ENCODE measurements around the gene MAN2B1.
"Not testable (repeated sequence)": the region's sequence is repeated elsewhere in the genome, so short reads cannot be mapped to it uniquely, and the experiment has no call there.

The MAN2B1 gene

DNA sequence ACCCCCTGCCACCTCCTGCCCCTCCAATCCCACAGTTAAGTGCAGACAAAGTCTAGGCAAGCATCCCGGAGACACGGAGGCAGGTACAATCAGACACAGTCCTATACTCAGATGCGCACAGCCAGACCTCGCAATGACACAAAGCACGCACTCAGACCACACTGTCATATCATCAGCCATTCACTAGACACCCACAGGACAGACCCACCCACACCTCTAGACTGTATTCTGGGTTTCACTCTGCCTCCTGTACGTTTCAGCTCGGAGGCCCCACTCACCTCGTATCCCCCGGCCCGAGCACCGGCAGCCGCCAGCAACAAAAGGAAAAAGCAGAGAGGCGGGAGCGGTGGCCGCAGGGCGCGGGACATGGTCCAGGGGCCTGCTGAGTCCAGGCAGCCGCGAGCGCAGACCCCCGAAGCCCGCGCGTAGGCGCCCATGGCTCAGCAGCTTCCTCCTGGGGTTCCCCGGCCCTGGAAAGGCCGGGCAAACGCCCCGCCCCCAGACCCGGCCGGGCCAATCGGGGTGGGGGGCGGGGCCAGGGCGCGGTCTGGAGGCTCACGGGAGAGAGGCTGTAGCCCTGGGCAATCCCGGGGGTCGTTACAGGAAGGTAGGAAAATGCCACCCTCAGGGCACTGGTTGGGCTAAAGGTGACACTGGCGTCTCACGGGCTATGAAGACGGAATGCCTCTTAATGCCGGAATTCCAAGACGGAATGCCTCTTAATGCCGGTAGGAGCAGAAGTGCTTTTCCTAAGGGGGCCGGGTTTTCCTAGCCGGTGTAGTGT lies at the start of gene MAN2B1, which contains the start of gene WDR83:
Gene MAN2B1, minus strand, starts transcription at position 478 of the 784 bp plus-strand sequence. Its CDS starts 41 bp downstream, at position 437.
Gene WDR83, plus strand, starts transcription at position 543 of the 784 bp plus-strand sequence. CDS start 2,984 bp downstream, outside the sequence.
- peak; percentile 74 for DNase-seq

DNA sequence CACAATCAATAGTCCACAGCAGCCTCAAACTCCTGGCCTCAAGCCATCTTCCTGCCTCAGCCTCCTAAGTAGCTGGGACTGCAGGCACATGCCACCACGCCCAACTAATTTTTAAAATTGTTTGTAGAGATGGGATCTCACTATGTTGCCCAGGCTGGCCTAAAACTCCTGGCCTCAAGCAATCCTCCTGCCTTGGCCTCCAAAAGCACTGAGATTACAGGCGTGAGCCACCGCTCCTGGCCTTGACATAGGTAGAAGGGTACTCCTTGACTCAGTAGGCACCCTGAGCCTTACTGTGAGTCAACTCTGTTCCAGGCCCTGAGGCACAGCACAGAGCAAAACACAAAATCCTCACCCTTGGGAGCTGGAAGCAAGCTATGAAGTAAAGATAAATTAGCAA lies 49.4 kb upstream of the MAN2B1 start:
- DNase-seq = no peak

DNA sequence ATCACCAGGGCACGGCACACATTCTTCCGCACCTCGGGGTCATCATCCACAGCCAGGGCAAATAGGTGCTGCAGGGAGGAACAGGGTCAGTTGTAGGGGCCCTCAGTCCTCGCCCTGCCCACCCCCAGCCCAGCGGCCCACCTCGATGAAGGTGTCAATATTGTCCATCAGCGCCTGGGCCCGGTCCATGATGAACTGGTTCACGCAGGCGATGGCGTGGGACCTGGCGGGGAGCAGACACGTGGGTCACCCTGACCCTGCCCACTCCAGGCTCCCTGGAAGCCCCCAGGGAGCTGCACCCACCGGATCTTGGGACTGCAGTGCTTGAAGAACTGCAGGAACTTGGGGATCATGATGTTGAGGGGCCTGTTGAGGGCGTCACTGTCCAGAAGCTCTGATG lies 48.6 kb upstream of the MAN2B1 start:
- DNase-seq = no peak

DNA sequence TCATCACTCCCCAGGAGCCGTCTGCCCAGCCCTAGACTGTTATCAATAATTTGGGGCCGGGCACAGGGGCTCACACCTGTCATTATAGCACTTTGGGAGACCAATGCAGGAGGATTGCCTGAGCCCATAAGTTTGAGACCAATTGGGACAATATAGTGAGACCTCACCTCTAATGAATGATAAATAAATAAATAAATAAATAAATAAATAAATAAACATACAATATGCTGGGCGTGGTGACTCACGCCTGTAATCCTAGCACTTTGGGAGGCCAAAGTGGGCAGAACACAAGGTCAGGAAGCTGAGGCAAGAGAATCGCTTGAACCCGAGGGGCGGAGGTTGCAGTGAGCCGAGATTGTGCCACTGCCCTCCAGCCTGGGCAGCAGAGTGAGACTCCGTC lies 46.8 kb upstream of the MAN2B1 start:
- not testable (repeated sequence) for DNase-seq

DNA sequence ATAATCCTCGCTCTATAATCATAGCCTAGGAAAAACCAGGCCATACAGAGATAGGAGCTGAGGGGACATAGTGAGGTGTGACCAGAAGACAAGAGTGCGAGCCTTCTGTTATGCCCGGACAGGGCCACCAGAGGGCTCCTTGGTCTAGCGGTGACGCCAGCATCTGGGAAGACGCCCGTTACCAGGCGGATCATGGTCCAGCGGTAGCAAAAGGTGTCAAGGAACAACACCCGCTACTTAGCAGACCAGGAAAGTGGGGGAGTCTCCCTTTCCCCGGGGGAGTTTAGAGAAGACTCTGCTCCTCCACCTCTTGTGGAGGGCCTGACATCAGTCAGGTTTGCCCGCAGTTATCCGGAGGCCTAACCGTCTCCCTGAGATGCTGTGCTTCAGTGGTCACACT lies 45.5 kb upstream of the MAN2B1 start:
- not testable (repeated sequence) for DNase-seq

DNA sequence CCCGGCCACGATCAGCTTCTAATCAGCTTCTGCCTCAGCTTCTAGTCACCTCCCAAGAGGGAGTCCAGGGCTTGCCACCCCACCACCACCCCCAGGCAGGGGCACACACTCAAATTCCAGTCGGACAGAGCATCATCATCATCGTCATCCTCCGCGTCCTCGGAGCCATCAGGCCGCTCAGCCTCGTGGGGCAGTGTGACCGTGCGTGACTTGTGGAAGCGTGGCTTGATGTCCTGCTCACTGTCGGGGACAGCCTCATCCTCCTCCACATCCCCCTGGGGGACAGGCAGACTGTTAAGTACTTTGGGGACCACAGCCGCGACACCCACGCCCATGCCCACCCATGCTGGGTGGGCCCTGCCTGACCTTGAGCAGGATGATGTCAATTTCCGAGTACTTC lies 44.6 kb upstream of the MAN2B1 start:
- DNase-seq = no peak

DNA sequence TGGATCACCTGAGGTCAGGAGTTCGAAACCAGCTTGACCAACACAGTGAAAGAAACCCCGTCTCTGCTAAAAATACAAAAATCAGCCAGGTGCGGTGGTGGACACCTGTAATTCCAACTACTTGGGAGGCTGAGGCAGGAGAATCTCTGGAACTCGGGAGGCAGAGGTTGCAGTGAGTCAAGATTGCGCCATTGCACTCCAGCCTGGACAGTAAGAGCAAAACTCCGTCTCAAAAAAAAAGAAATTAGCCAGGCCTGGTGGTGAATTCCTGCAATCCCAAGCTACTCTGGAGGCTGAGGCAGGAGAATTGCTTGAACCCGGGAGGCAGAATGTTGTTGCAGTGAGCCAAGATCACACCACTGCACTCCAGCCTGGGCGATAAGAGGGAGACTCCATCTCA lies 42.1 kb upstream of the MAN2B1 start:
- DNase-seq = no peak

DNA sequence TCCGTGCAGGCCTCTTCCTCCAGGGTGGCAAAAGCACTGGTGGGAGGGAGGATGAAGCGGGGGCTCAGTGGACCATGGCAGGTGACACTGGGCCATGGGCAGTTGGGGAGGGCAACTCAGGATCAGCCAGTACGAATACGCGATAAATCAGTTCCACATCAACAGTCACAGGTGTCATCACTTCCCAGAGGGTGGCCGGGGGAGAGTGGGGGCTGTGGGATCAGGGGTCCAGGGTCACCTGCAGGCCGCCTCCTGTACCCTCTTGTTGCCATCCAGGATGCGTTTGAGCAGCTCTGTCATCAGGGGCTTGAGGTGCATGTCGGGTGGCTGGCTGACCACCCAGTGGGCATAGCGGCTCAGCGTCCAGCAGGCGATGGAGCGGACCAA lies 39.8 kb upstream of the MAN2B1 start:
- DNase-seq = no peak

DNA sequence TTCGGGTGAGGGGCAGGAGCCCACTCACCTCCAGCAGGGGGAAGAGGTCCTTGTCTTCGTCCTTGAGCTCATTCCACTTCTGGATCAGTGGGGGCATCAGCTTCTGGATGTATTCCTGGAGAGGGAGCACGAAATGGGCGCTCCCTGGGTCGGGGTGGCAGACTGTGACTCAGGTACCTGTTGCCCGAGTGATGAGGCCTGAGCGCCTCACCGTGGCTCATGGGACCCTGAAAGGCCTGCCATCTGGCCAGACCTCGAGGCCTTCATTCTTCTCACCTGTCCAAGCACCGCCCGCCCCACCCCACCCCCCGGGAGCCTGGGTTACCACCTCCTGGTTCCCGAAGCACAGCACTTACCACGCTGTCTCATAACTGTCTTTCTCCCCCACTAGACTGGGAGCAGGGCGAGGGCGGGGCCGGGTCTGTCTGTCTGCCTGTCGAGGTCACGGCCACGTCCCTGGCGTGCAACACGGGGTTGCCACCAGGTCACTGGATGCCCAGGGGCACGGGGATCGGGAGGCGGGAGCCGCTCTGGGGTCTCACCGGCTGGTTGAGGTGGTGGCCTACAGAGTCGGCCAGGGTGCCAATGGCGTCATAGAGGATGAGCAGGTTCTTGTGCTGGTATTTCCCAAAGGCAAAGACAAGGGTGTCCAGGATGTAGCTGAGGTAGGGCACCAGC lies 39.3 kb upstream of the MAN2B1 start:
- no peak for DNase-seq

DNA sequence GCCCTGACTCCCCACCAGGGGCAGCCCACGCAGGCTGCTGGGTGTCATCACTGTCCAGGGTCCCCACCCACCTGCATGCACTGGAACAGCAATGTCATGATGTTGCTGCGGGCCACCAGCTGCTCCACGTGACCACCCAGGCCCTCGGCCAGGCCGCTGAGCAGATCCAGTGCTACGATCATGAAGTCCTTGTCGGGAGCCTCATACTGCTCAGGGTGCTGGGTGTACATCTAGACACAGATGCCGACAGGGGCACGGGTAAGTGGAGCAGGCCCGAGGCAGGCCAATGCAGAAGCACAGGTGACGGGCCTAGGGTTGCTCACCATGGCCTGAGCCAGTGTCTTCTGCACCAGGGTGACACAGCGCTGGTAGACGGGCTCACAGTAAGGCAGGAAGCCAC lies 38.6 kb upstream of the MAN2B1 start:
- DNase-seq = no peak

DNA sequence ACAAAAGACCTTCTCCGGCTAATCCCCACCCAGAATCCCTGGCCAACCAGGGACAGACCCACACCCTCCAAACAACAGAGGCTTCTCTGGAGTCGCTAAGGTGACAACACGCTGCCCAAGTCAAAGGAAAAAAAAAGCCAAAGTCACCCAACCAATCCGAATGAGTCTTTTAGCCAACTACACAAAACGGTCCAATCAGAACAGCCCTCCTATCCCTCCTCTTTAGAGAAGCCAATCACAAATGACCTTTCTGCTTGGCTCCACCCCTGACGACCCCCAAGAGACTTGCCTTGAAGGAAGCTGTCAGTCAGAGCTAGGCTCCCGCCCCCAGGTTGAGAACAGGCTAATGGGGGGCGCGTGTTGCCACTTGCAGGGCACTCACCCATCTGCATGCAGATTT lies 36.5 kb upstream of the MAN2B1 start:
- no peak for DNase-seq

DNA sequence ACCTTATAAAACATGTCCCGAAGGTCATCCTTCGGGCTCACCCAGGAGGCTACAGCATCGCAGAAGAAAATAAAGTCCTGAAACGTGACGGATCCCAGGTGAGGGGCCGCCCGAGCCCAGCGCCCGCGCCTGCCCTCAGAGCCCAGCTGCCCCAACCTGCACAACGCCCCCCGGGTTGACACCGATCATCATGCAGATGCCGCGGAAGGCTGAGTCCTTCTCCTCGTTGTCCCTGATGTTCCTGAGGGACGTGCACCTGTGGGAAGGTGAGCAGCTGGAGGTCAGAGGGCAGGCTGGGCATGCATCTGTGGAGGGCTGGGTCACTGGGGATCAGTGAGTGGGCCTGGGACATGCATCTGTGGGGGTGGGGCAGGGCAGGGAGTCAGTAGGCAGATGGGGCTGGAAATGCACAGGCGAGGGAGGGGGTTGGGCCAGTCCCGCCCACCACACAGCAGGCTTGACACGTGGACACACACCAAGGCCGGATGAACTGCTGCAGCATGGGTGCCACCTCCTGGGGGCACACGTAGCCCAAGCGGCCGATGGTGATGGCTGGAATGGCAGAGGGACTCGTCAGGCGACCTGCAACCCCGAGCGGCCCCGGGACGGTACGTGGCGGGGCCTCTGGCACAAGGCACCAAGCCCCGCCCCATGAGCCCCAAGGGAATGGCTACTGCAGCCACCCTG lies 35.2 kb upstream of the MAN2B1 start:
- DNase-seq = no peak

DNA sequence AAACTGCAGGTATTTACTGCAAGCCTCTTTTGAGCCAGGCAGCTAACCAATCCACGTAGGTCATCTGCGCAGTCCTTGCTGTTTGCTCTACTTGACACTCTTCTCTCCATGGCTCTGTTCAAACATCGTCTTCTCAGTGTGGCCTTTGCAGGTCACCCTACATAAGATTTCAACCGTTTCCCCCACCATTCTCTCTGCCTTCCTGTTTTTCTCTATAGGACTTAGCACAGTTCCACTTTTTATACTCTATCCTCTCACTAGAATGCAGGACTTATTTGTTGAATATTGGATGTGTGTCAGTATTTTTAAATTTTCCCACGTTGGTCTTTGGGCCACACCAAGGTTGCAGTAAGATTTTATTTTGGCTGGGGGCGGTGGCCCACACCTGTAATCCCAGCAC lies 31.6 kb upstream of the MAN2B1 start:
- no peak for DNase-seq

DNA sequence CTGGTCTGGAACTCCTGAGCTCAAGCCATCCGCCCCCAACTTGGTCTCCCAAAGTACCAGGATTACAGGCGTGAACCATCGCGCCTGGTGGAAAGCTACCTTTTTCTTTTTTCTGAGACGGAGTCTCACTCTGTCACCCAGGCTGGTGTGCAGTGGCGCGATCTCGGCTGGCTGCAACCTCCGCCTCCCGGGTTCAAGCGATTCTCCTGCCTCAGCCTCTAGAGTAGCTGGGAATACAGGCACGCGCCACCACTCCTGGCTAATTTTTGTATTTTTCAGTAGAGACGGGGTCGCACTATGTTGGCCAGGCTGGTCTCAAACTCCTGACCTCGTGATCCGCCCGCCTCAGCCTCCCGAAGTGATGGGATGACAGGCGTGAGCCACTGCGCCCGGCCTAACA lies 30.9 kb upstream of the MAN2B1 start:
- not testable (repeated sequence) for DNase-seq

DNA sequence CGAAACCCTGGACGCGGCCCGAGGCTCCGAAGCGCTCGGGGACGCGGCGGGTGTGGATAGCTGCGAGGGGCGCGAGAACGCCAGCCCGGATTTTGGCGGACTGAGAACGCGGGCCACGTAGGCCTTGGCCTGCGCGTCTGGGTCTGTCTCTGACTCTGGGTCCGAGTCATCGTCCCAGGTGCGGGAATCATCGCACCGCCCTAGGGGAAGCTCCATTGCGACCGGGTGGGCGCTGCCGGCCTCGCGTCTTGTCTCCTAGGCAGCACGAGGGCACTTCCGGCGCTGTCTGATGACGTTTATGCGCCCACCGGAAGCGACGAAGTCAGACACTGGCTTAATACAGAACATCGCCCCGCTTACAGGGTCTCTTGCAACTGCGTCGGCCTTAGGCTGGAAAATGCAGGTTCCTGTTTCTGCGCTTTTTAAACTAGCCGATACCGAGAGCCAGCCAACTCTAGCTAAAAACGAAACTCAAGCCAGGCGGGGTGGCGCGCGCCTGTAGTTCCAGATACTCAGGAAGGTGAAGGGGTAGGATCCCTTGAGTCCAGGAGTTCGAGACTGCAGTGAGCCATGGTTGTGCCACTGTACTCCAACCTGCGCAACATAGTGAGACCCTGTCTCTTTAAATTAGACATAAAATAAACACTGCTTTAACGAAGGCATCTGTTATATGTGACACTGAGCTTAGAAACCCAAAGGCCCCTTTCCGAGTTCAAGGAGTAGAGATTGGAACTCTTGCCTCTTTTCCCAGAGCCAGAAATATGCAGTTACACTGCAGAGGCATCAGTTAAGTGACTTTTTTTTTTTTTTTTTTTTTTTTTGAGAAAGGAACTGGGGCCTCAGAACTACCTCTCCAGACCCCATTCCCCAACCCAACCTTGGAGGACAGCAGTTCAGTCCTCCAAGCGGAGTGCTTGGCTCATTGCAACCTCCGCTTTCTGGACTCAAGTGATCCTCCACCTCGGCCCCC lies 30.1 kb upstream of the MAN2B1 start, which contains the start of gene FBXW9:
Gene FBXW9, minus strand, starts transcription at position 266 of the 970 bp plus-strand sequence. Its CDS starts 50 bp downstream, at position 216.
- DNase-seq = peak; percentile 97

DNA sequence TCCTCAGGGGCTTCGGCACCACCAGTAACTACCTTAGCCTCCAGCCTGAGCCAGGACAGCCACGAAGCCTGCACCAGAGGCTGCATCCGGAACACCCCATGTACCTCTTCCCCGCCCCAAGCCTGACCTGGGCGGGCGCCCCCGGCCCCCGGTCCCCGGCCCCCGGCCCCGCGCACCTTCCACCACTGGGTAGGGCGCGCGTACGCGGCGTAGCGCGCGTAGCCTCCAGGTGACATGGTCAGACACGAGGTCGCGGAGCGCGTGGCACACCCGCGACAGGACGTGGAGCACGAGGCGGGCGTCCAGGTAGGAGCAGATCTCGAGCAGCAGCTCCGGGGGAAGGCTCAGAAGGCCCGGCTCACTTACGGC lies 29.4 kb upstream of the MAN2B1 start:
- peak; percentile 28 for DNase-seq

DNA sequence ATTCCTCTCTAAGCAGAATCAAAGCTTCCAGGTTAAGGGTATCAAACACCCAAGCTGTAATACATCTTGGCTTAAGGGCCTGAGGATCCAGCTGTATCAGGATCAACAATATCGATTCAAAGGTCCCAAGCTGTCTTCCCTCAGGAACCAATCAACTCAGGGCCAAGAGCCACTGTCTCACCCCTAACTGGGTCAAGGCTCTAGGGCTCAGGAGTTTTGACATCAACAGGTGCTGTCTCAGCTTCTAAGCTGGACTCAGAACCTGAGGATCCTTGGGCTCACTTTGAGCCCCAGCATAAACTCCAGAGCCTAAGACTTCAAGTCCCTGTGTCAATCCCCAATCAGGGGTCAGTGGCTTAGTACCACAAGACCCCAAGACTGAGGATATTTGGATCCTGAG lies 29.0 kb upstream of the MAN2B1 start:
- no peak for DNase-seq

DNA sequence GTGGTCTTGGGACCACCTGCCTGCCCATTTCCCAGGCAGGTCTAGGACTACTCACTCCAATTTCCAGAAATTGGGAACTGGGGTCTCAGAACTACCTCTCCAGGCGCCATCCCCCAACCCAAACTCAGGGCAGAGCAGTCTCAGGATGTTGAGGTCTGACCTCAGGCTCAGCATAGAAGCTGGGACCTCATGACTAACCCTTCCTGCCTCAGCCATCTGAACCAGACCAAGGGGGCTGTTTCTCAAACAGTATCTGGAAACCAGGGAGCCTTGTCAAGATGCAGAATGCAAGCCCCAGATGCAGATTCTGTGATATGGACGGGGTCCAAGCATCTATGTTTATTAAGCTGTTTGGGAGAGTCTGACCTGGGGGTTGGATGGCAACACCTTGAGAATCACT lies 28.6 kb upstream of the MAN2B1 start:
- DNase-seq = no peak

DNA sequence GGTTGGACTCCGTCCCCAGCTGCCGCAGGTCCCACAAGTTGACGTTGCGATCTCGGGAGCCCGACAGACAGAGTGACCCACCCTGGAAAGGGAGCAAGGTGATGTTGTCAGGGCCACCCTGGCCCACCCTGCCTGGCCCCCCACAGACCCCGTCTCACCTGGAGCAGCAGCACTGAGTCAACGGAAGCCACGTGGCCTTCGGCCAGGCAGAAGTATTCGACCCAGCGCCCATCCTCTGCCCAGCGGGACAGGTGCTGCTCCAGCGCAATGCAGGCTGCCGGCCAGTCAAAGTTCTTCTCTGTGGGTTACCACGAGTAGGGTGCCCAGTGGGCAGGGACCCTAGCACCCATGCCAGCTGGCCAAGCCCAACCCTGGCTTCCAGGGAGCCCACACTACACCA lies 28.1 kb upstream of the MAN2B1 start:
- DNase-seq = no peak

DNA sequence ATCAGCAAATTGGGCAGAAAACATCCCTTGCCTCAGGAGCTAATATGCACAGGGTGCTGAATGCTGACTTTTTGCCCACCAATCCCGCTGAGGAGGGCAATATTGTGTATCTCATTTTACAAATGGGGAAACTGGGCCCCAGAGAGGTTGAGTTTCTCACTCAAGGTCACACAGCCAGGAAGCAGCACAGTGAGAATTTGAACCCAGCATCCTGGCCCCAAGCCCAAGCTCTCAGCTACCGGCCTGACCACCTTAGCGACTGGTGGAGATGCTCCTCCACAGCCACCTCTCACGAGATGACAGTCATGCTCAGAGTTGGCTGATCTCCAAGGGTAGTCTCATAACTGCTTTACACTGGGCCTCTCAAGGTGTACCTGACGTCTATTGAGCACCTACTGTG lies 26.4 kb upstream of the MAN2B1 start:
- no peak for DNase-seq

DNA sequence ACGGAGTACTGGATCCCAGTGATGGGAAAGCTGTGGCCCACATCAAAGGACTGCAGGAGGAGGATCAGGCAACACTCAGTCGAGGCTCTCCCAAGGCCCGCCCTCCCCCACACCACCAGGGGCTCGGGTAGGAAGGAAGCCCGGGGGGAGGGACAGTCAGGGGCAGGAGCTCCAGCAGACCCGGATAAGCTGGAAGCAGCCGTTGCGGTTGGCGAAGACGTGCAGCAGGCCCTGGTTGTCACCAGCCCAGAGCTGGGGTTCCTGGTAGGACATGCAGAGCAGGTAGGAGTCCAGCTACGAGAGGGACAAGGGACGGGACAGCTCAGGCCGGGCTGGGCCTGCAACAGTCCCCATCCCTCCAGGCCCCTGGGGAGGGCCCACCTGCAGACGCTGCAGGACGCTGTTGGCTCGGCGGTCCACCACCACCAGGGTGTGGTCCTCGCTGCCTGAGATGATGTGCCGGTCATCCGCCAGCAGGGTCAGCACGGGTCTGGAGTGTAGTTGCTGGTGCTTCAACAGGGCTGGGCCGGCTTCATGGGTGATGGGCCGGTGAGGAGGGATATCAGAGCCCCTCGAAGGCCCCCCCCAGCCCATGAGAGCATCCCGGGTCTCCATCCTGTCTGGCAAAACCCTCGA lies 23.2 kb upstream of the MAN2B1 start:
- no peak for DNase-seq

DNA sequence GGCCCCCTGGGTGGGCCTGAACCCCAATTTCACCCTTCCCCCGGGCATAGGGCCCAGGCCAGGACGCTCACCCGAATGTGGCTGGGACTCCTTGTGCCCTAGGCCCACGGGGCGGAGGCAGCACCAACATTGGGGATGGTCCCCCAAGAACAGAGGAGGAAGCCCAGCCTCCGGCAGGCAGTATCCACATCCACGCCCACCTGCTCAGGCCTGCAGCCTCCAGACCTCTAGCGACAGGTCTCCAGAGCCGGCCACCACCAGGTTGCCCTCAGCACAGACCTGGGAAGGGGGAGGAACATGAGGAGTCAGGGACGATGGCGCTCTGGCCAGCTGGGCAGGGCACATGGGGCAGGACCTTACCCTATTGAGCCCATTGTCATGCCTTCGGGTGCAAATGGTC lies 22.5 kb upstream of the MAN2B1 start:
- no peak for DNase-seq
